Right kidney (tissue), 1 donor: ENCODE measurements around the gene DYNC2I2.

Experiments used
- DNase-seq: peaks from one replicate; pipeline ENCODE4 v3.0.0-alpha.2; 2016

DYNC2I2 gene

GRCh38 chr9:128636556-128637530 is 19.8 kb downstream of the DYNC2I2 start:
- no peak for DNase-seq

DNA sequence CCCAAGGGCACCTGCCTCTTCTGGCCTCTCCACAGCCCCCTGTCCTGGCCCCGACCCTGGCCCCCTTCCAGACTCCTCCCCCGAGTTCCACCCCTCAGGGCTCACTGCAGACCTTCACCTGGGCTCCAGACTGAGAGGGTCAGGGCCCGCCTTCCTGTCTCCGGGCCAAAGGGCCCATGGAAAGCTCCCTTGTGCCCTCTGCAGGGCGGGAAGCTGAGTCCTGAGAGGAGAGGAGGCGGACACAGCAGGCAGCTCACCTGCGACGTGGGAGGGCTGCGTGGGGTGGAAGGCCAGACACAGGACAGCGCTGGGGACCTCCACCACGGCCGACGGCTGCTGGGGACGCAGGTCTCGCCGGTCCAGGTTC is 20.6 kb downstream of the DYNC2I2 start:
- DNase-seq, result no peak

GRCh38 chr9:128635266-128636023 is 21.2 kb downstream of the DYNC2I2 start:
- DNase-seq, result no peak

GRCh38 chr9:128634651-128635262 is 21.9 kb downstream of the DYNC2I2 start:
- DNase-seq, result no peak

DNA sequence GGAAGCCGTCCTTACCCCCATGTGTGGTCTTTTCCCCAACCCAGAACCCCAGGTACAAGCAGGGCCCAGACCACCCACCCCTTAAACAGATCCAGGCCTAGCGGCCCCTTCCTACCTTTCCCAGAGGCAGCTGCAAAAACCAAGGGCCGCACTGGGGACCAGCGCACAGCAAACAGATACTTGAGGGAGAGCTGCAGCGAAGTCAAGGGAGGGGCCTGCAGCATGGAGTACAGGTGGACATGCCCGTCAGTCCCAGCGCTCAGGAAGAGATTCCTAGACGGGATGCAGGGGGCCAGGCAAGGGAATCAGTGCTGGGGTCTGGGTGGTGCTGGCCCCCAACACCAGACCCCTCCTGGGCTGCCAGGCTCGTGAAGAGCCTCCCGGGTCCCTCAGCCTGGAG is 22.5 kb downstream of the DYNC2I2 start:
- no peak for DNase-seq

GRCh38 chr9:128633601-128634000 is 23.0 kb downstream of the DYNC2I2 start:
- DNase-seq, result no peak

- no peak for DNase-seq
Observed at GRCh38 chr9:128633057-128633456, 23.6 kb downstream of the DYNC2I2 start.

- no peak for DNase-seq
Observed at GRCh38 chr9:128632486-128632885, 24.2 kb downstream of the DYNC2I2 start.

GRCh38 chr9:128632066-128632465 is 24.6 kb downstream of the DYNC2I2 start:
- no peak for DNase-seq

- no peak for DNase-seq
Observed at GRCh38 chr9:128631636-128632035, 25.0 kb downstream of the DYNC2I2 start.

DNA sequence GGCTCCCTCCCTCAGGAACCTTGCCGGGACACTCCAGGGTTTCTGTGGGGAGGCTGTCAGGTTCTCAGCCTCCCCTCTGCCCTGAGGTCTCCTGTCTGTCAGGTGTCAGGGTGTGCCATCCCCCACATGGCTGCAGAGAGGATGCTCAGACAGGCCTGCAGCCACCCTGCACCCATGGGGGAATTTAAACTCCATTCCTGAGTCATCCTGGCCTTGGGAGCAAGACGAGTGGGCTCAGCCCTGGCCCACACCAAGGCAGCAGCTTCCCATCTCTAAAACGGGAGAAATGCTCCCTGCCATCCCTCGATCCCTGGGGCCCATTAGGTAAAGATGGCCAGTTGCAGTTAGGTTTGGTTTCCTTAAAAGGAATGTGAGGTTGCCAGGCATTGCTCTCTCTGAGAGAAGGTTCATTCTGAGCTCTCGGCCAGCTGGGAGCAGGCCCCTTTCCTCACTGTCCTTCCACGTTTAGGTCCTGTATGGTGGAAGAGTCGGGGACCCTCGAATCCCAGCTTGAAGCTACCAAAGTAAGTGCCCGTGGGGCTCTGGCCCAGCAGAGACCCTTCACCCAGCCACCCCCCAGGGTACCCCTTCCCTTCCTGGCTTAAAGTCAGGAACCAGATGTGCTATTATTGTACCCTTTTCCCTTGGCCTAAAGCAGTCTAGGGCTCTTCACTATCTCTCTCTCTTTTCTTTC is 26.6 kb downstream of the DYNC2I2 start:
- DNase-seq, result no peak

GRCh38 chr9:128629136-128629535 is 27.5 kb downstream of the DYNC2I2 start:
- no peak for DNase-seq

GRCh38 chr9:128628471-128629048 is 28.1 kb downstream of the DYNC2I2 start:
- no peak for DNase-seq

- DNase-seq, result no peak
Observed at GRCh38 chr9:128627906-128628305, 28.7 kb downstream of the DYNC2I2 start.

DNA sequence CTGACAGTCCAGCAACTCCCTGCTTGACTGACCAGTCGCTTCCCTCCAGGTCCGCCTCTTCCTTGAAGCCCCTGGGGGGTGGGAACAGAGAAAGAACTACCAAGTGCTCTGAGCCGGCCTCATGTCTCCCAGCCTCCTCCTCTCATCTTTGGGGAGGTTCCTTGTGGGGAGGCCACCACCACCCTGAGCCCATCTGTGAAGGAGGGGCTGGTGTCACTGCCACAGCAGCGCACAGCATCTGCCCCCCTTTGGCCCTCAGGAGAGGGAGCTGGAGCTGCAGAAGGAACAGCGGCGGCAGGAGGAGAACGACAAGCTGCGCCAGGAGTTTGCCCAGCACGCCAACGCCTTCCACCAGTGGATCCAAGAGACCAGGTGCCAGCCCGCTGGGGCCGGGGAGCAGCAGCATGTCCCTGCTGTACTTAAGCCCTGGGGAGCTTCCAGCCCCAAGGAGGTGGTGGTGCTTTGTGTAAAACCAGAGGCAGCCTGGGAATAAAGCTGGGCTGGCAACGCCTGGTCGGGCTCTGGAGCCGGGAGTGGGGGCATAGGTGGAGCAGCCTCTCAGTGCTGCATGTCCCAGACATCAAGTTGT is 29.4 kb downstream of the DYNC2I2 start:
- no peak for DNase-seq

DNA sequence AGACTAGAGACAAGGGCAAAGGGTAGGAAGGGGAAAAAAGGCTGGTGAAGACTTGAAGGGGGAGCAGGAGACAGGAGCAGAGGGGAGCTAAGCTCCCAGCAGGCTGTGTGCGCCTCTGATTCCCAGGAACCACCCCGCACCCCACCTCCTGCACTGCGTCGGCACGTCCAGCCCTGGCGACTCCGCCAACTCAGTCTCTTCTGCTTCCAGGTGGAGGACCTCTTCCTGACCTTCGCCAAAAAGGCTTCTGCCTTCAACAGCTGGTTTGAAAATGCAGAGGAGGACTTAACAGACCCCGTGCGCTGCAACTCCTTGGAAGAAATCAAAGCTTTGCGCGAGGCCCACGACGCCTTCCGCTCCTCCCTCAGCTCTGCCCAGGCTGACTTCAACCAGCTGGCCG is 30.5 kb downstream of the DYNC2I2 start:
- DNase-seq, result no peak

DNA sequence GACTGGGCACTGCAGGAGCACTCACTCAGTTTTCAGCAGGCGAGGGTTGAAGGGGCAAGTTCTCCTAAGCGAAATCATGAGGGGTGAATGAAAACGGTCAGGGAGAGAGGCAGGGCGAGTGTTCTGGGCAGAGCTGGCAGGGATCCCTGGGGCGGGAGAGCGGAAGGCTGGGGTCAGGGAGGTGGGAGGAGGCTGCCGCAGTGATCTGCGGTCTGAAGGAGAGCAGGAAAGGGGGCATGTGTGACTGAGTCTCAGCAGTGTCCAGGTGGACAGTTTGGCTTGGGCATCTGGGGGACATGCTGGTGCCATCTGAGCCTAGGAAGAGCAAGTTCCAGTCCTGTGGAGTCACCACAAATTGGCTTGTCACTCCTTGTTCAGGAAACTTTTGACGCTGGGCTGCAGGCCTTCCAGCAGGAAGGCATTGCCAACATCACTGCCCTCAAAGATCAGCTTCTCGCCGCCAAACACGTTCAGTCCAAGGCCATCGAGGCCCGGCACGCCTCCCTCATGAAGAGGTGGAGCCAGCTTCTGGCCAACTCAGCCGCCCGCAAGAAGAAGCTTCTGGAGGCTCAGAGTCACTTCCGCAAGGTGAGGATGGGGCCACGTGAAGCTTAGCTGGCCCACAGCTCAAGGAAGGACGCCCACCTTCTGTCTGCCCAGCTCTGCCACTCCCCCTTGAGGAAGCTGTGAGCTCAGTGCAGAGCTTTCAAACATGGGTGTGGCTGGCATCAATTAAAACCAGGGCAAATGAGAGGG is 31.1 kb downstream of the DYNC2I2 start:
- no peak for DNase-seq

DNA sequence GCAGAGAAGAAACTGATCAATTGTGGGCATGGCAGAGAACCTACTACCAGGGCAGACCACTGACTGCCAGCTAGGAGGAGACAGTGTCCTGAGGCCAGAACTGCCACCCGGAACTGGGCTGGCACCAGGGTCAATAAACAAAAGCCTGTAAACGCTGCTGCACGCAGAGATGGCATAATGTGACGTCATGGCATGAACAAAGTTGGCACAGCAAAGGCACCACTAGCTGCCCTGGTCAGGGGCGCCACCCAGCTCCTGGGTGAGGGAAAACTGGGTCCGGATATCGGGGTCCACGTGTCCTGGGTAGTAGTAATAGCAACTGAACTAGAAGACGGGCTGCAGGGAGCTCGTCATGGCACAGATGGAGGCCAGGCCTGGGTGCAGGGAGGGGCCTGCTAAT is 32.1 kb downstream of the DYNC2I2 start:
- no peak for DNase-seq

- DNase-seq, result no peak
Observed at GRCh38 chr9:128621730-128622455, 34.8 kb downstream of the DYNC2I2 start.

DNA sequence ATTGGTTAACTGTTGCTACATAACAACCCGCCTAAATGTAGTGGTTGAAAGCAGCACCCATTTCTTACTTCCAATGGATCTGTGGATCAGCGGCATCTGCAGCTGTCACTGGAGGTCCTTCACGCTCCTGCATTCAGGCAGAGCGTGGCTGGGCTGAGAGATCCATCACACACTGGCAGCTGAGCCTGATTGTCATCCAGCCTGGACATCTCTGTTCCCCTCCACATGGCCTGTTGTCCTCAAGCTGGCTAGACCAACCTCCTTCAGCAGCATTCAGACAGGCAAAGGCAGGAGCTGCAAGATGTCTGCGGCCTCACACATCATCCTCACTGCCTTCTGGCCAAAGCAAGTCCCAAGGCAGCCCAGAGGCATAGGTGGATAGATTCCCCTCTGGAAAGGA is 36.9 kb downstream of the DYNC2I2 start:
- no peak for DNase-seq
